B cell (primary cell): Measurements from ENCODE around the gene NDUFAF5. TPM values are rescaled to one million over a fixed set of nuclear protein-coding genes. Genes with fewer than 3 reads are reported as not detected.

Experiments
- ATAC-seq: fragments of 200-7000 bp; cut with Tn5 transposase; one replicate; pipeline ENCODE4 v1.10.0; 2021; ENCODE audit warnings: low read depth, mild to moderate bottlenecking, moderate number of reproducible peaks, moderate library complexity
- CTCF ChIA-PET: fragments of 350-600 bp; sonication (Branson Sonifier 250); formaldehyde crosslinking; loops from one replicate; lab custom pipeline; 2021; ENCODE audit warnings: antibody characterized with exemption, inconsistent platforms; lab: Charles Lee
- POLR2A ChIA-PET: fragments of 350-600 bp; sonication (Branson Sonifier 250); formaldehyde crosslinking; loops from one replicate; lab custom pipeline; 2021; ENCODE audit warnings: antibody characterized with exemption; lab: Charles Lee
- DNase-seq: peaks from one replicate; pipeline ENCODE4 v3.0.0; 2013
- H2AFZ ChIP-seq: 2 replicates; pipeline ENCODE4 v1.6.1; 2012; ENCODE audit warnings: mild to moderate bottlenecking, low read depth, low read length; ENCODE audit not compliant: insufficient read depth, poor library complexity, severe bottlenecking
- H3K27ac ChIP-seq, 2 donors: 1 replicate in 1 of 2; 2 replicates in 1 of 2; pipeline ENCODE4 v1.5.1; 2012 to 2013; ENCODE audit warnings: low read length in 2 of 2, mild to moderate bottlenecking in 2 of 2, moderate library complexity in 1 of 2
- H3K27me3 ChIP-seq, 4 experiments: fragments of 200-600 bp in 1 of 4; sonication (generic) in 1 of 4; replicated peaks in 1 of 4; 1 replicate in 2 of 4; 2 replicates in 2 of 4; pipeline versions ENCODE4 v1.6.1 to v1.7.0; 2013 to 2016; ENCODE audit warnings: low read length in 3 of 4, mild to moderate bottlenecking in 2 of 4, mixed read lengths in 1 of 4, moderate library complexity in 1 of 4; ENCODE audit not compliant: insufficient read depth in 4 of 4, control insufficient read depth in 3 of 4; ENCODE audit errors: control extremely low read depth in 1 of 4
- H3K36me3 ChIP-seq, 2 experiments: replicated peaks in 1 of 2; 1 replicate in 1 of 2; 2 replicates in 1 of 2; pipeline versions ENCODE4 v1.6.1 to v1.7.1; 2013; ENCODE audit warnings: low read length in 1 of 2; ENCODE audit not compliant: insufficient read depth in 2 of 2, control insufficient read depth in 1 of 2; ENCODE audit errors: control extremely low read depth in 1 of 2, extremely low read depth in 1 of 2
- H3K4me1 ChIP-seq, 2 donors: fragments of 200-600 bp in 1 of 2; sonication (generic) in 1 of 2; 1 replicate in 1 of 2; 2 replicates in 1 of 2; pipeline versions ENCODE4 v1.5.1 to v1.6.1; 2013 to 2017; ENCODE audit warnings: low read length in 2 of 2; ENCODE audit not compliant: control insufficient read depth in 2 of 2, insufficient read depth in 2 of 2
- H3K4me2 ChIP-seq: replicated peaks from 2 replicates; pipeline ENCODE3; 2012; ENCODE audit warnings: mild to moderate bottlenecking, low read depth, low read length; ENCODE audit not compliant: poor library complexity, severe bottlenecking
- H3K4me3 ChIP-seq, 5 experiments: fragments of 200-600 bp in 1 of 5; sonication (generic) in 1 of 5; 1 replicate in 3 of 5; 2 replicates in 2 of 5; pipeline versions ENCODE4 v1.5.1 to v1.7.0; 2011 to 2016; ENCODE audit warnings: low read length in 4 of 5, mild to moderate bottlenecking in 4 of 5, low read depth in 2 of 5, control low read depth in 1 of 5, moderate library complexity in 1 of 5; ENCODE audit not compliant: insufficient read depth in 1 of 5; ENCODE audit errors: control extremely low read depth in 1 of 5, extremely low read depth in 1 of 5
- H3K79me2 ChIP-seq: fragments of 200-600 bp; sonication (generic); one replicate; pipeline ENCODE4 v1.6.0; 2016; ENCODE audit warnings: low read length; ENCODE audit not compliant: control insufficient read depth, insufficient read depth
- H3K9ac ChIP-seq: fragments of 200-600 bp; sonication (generic); 2 replicates; pipeline ENCODE4 v1.6.1; 2017; ENCODE audit warnings: mild to moderate bottlenecking, low read length, moderate library complexity
- H3K9me3 ChIP-seq, 3 donors: one replicate each; pipeline versions ENCODE4 v1.6.1 to v1.7.1; 2013; ENCODE audit warnings: low read length in 2 of 3; ENCODE audit not compliant: control insufficient read depth in 2 of 3, insufficient read depth in 1 of 3; ENCODE audit errors: control extremely low read depth in 1 of 3
- H4K20me1 ChIP-seq: 2 replicates; pipeline ENCODE4 v1.6.0; 2012; ENCODE audit warnings: mild to moderate bottlenecking, low read length; ENCODE audit not compliant: insufficient read depth, control insufficient read depth, poor library complexity, severe bottlenecking
- H3K27ac Mint-ChIP-seq: one replicate; pipeline ENCODE4 v1.8.0; 2021; ENCODE audit warnings: mixed read lengths
- H3K27me3 Mint-ChIP-seq: one replicate; pipeline ENCODE4 v1.8.0; 2021; ENCODE audit warnings: mixed read lengths
- H3K4me1 Mint-ChIP-seq: one replicate; pipeline ENCODE4 v1.8.0; 2021; ENCODE audit warnings: mixed read lengths
- H3K4me3 Mint-ChIP-seq: one replicate; pipeline ENCODE4 v1.8.0; 2021; ENCODE audit warnings: mixed read lengths
- H3K9me3 Mint-ChIP-seq: one replicate; pipeline ENCODE4 v1.8.0; 2022; ENCODE audit warnings: mixed read lengths; ENCODE audit not compliant: insufficient read depth
- CTCF ChIP-seq: fragments of 200-600 bp; IDR thresholded peaks from one replicate; pipeline ENCODE4 v1.8.0; 2022; ENCODE audit warnings: antibody characterized with exemption, mild to moderate bottlenecking
- EZH2 ChIP-seq: IDR thresholded peaks from 2 replicates; pipeline ENCODE4 v1.6.1; 2012; ENCODE audit warnings: borderline replicate concordance, low read depth, mild to moderate bottlenecking, moderate library complexity, low read length; ENCODE audit not compliant: insufficient read depth, poor library complexity, severe bottlenecking
- WGBS: methylation state at CpG from one replicate; pipeline ENCODE4 v1.1.5; 2013; ENCODE audit warnings: missing lambda C conversion rate; ENCODE audit not compliant: insufficient coverage; 5-methylcytosine and 5-hydroxymethylcytosine counted together
- intact Hi-C: fragments of 100-400 bp; cut with micrococcal nuclease; formaldehyde crosslinking; loops from one replicate; pipeline ENCODE4 v1.10.0; 2022
- polyA plus RNA-seq: library from polyadenylated mRNA; depleted of rRNA; stranded (reverse); fragments of >200 nt; gene quantifications from 2 replicates; pipeline ENCODE4 v1.2.3, GENCODE V29; 2012
- total RNA-seq, 2 donors: library from RNA; stranded (reverse); fragments of 120-200 nt in 1 of 2; gene quantifications; 1 replicate in 1 of 2; 2 replicates in 1 of 2; pipeline versions ENCODE4 v1.2.3 to v1.2.4, GENCODE V29; 2013 to 2022

The NDUFAF5 gene
- total and polyA plus RNA-seq, 2 donors (not counting 1 experiment from before 2014, with no cell fraction given) = 6.5 to 28.8 TPM

DNA sequence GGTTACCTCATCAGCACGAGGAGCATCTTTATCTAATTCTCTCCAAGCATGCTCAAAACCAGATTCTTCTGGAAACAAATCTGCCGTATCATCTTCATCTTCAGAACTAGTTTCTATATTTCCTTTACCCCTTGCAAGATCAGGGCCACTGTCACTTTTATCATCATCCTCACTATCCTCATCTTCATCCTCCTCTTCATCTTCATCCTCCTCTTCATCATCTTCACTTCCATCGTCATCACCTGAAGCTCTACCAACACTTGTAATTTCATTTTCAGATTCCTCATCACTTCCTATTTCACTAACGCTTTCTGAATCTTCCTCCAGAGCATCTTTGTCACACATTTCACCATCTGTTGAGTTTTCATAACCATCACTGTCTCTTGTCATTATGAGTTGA, 9.0 kb upstream of the NDUFAF5 start:
- H3K9me3 Mint-ChIP-seq = no peaks in the 10 kb centered on the region
- peak overlapping the region; percentile 11 for H3K27ac Mint-ChIP-seq
- no peak overlapping the region for H3K4me3 ChIP-seq
- ATAC-seq (no peak), DNase-seq (no peak)
- H3K79me2 ChIP-seq = peaks cover 6% of the 10 kb centered on the region
- H3K4me2 ChIP-seq = no peak overlapping the region
- H4K20me1 ChIP-seq = no peaks in the 10 kb centered on the region
- H3K27me3 ChIP-seq = no peaks in the 10 kb centered on the region
- H3K4me3 Mint-ChIP-seq = no peak overlapping the region
- H3K9ac ChIP-seq = no peak overlapping the region
- WGBS = 92% methylated on average over 3 of the region's 4 CpGs
- peaks cover 31% of the 10 kb centered on the region for H3K4me1 Mint-ChIP-seq
- ChIA-PET POLR2A (no interaction called here), CTCF (interaction anchor here (0.7 to 1.2 kb wide), 5 partner anchors 9 to 23 kb away, joined by 3 to 4 read pairs (median 3); partner anchors contain the start of genes ESF1 and NDUFAF5)
- no peak overlapping the region for H2AFZ ChIP-seq
- peaks cover 6 to 50% of the 10 kb centered on the region in 2 experiments for H3K36me3 ChIP-seq
- no peak overlapping the region for H3K27ac ChIP-seq
- H3K9me3 ChIP-seq = no peaks in the 10 kb centered on the region
- intact Hi-C loops = loop anchor here (10.0 kb wide), 1 partner anchor 451 kb away; no protein-coding TSS in a partner anchor
- TF ChIP-seq EZH2 (no peak), CTCF (no peak)
- H3K4me1 ChIP-seq = peaks cover 0 to 10% of the 10 kb centered on the region in 2 donors
- H3K27me3 Mint-ChIP-seq = no peaks in the 10 kb centered on the region

GRCh38 chr20:13777171-13777601, 7.6 kb upstream of the NDUFAF5 start:
- Histone ChIP-seq H3K36me3 (peaks cover 5 to 54% of the 10 kb centered on the region in 2 experiments), H3K27ac (peak overlapping the region in 1 of 2 donors; percentile 7), H3K4me2 (no peak overlapping the region), H4K20me1 (no peaks in the 10 kb centered on the region), H3K9ac (no peak overlapping the region), H3K79me2 (peaks cover 18% of the 10 kb centered on the region), H3K9me3 (no peaks in the 10 kb centered on the region), H2AFZ (no peak overlapping the region), H3K27me3 (no peaks in the 10 kb centered on the region), H3K4me3 (no peak overlapping the region), H3K4me1 (peaks cover 0 to 10% of the 10 kb centered on the region in 2 donors)
- Mint-ChIP-seq H3K4me1 (peaks cover 36% of the 10 kb centered on the region), H3K9me3 (no peaks in the 10 kb centered on the region), H3K27ac (peak overlapping the region; percentile 28), H3K27me3 (no peaks in the 10 kb centered on the region), H3K4me3 (peak overlapping the region; percentile 6)
- ChIA-PET POLR2A (no interaction called here), CTCF (interaction anchor here (1.0 to 1.5 kb wide), 3 partner anchors 11 to 166 kb away, joined by 3 to 4 read pairs (median 3); no protein-coding TSS in a partner anchor)
- no peak for DNase-seq
- no peak for ATAC-seq
- no peak for TF ChIP-seq CTCF
- no peak for TF ChIP-seq EZH2
- intact Hi-C loops = loop anchor here (10.0 kb wide), 1 partner anchor 452 kb away; no protein-coding TSS in a partner anchor
- 56% methylated on average over 2 of the region's 4 CpGs for WGBS
